Sigmoid colon (tissue), 7 donors: ENCODE measurements around the gene NOL4L. TPM values are rescaled to one million over a fixed set of nuclear protein-coding genes. Genes with fewer than 3 reads are reported as not detected.

Experiments
- DNase-seq: peaks from one replicate; pipeline ENCODE4 v3.0.0-alpha.2; 2019
- H3K27ac ChIP-seq, 4 donors: fragments of 200-600 bp; sonication (generic); one replicate each; pipeline ENCODE4 v1.5.1; 2016 to 2019; ENCODE audit warnings: mild to moderate bottlenecking in 1 of 4
- H3K27me3 ChIP-seq, 3 donors: fragments of 200-600 bp; sonication (generic); one replicate each; pipeline ENCODE4 v1.5.1; 2019; ENCODE audit warnings: mild to moderate bottlenecking in 1 of 3
- H3K36me3 ChIP-seq, 4 donors: fragments of 200-600 bp; sonication (generic); one replicate each; pipeline ENCODE4 v1.5.1; 2016 to 2019
- H3K4me1 ChIP-seq, 4 donors: fragments of 200-600 bp; sonication (generic); one replicate each; pipeline ENCODE4 v1.5.1; 2017 to 2019
- H3K4me3 ChIP-seq, 4 donors: fragments of 200-600 bp; sonication (generic); one replicate each; pipeline ENCODE4 v1.5.1; 2017 to 2019; ENCODE audit warnings: mild to moderate bottlenecking in 2 of 4, moderate library complexity in 1 of 4
- H3K9me3 ChIP-seq, 4 donors: fragments of 200-600 bp in 3 of 4; sonication (generic) in 3 of 4; one replicate each; pipeline versions ENCODE4 v1.5.1 to v1.6.1; 2013 to 2019
- EP300 ChIP-seq, 4 donors: sonication (generic); formaldehyde crosslinking; IDR thresholded peaks; one replicate each; pipeline ENCODE4 v1.6.1; 2017; ENCODE audit warnings: antibody characterized with exemption in 4 of 4
- POLR2A ChIP-seq, 2 donors: fragments of 450-650 bp; IDR thresholded peaks; one replicate each; pipeline ENCODE4 v1.6.1; 2016; ENCODE audit warnings: antibody characterized with exemption in 2 of 2, mild to moderate bottlenecking in 2 of 2, moderate library complexity in 2 of 2
- POLR2AphosphoS5 ChIP-seq, 4 donors: sonication (generic); formaldehyde crosslinking; IDR thresholded peaks; one replicate each; pipeline ENCODE4 v1.6.1; 2017; ENCODE audit warnings: antibody characterized with exemption in 4 of 4
- WGBS, 2 donors: extraction: QIAGEN DNeasy Blood & Tissue Kit; methylation state at CpG; one replicate each; pipeline ENCODE4 v1.1.7; 2013; 5-methylcytosine and 5-hydroxymethylcytosine counted together
- intact Hi-C: fragments of 100-400 bp; cut with DNase I; formaldehyde crosslinking; loops from one replicate; pipeline ENCODE4 v1.15.1; 2023
- polyA plus RNA-seq, 3 donors: library from polyadenylated mRNA; stranded (reverse); fragments of 200-250 nt; gene quantifications; one replicate each; pipeline ENCODE4 v1.2.3, GENCODE V29; 2013
- total RNA-seq, 4 donors: library from RNA; depleted of rRNA; stranded (reverse); fragments of >200 nt; gene quantifications; one replicate each; pipeline ENCODE4 v1.1.0, GENCODE V29; 2016
- TF ChIP-seq, protein P1 (sequence below), 4 experiments: fragments of 450-650 bp in 3 of 4; fragments of 200-600 bp in 1 of 4; IDR thresholded peaks; one replicate each; pipeline ENCODE4 v1.5.1; 2016 to 2019; ENCODE audit warnings: antibody characterized with exemption in 4 of 4, mild to moderate bottlenecking in 3 of 4, moderate library complexity in 2 of 4
- donor health status: healthy with polysubstance abuse.
- donor health status: Bipolar disorder and iron deficiency.
- donor health status: healthy.

Gene NOL4L
- total and polyA plus RNA-seq, 7 donors: 9.2 to 34.7 (median 16.8) TPM

DNA sequence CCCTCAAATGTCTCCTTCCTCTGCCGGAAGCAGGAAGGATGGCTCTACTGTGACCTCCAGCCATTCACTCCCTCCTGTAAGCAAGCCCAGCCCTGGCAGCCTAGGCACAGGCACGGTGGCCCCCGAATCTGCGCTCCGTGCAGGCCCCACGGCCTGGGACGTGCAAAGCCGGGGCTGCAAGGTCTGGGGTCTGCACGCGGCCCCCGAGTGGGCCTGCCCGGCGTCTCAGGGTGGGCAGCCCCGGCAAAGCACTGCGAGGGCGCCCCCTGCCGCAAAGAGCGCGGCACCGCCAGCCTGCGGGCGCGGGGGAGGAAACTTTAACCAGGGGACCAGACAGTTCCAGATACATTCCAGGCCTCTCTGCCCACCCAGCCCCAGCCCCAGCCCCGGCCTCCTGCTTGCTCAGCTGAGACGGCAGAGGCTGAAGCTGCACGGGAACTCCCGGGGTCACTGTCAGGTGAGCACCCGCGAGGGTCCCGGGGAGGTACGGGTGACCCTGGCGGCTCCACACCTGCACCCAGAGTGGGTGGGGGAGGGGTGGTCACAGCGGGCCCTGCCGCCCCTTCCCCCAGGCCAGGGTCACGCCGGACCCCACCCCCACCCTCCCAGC lies 128.2 kb downstream of the NOL4L start:
- peak overlapping the region in 3 of 4 donors; percentile 75 to 78 (median 78) for H3K27ac ChIP-seq
- H3K36me3 ChIP-seq: peaks cover 12 to 37% (median 21%) of the 10 kb centered on the region in 4 donors
- DNase-seq: no peak
- H3K9me3 ChIP-seq: no peaks in the 10 kb centered on the region
- H3K4me1 ChIP-seq: peaks cover 0 to 48% (median 39%) of the 10 kb centered on the region in 4 donors
- no peak for TF ChIP-seq POLR2A (IDR thresholded peaks at IDR 0.05)
- TF ChIP-seq, protein P1, sequence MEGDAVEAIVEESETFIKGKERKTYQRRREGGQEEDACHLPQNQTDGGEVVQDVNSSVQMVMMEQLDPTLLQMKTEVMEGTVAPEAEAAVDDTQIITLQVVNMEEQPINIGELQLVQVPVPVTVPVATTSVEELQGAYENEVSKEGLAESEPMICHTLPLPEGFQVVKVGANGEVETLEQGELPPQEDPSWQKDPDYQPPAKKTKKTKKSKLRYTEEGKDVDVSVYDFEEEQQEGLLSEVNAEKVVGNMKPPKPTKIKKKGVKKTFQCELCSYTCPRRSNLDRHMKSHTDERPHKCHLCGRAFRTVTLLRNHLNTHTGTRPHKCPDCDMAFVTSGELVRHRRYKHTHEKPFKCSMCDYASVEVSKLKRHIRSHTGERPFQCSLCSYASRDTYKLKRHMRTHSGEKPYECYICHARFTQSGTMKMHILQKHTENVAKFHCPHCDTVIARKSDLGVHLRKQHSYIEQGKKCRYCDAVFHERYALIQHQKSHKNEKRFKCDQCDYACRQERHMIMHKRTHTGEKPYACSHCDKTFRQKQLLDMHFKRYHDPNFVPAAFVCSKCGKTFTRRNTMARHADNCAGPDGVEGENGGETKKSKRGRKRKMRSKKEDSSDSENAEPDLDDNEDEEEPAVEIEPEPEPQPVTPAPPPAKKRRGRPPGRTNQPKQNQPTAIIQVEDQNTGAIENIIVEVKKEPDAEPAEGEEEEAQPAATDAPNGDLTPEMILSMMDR (IDR thresholded peaks at IDR 0.05): peak; percentile 52 to 91 (median 72)
- H3K27me3 ChIP-seq: no peaks in the 10 kb centered on the region
- intact Hi-C loops: no loop called here
- H3K4me3 ChIP-seq: peak overlapping the region; percentile 30 to 64 (median 56)
- 44 to 72% methylated on average over 36 of the region's 36 CpGs for WGBS, 2 donors

DNA sequence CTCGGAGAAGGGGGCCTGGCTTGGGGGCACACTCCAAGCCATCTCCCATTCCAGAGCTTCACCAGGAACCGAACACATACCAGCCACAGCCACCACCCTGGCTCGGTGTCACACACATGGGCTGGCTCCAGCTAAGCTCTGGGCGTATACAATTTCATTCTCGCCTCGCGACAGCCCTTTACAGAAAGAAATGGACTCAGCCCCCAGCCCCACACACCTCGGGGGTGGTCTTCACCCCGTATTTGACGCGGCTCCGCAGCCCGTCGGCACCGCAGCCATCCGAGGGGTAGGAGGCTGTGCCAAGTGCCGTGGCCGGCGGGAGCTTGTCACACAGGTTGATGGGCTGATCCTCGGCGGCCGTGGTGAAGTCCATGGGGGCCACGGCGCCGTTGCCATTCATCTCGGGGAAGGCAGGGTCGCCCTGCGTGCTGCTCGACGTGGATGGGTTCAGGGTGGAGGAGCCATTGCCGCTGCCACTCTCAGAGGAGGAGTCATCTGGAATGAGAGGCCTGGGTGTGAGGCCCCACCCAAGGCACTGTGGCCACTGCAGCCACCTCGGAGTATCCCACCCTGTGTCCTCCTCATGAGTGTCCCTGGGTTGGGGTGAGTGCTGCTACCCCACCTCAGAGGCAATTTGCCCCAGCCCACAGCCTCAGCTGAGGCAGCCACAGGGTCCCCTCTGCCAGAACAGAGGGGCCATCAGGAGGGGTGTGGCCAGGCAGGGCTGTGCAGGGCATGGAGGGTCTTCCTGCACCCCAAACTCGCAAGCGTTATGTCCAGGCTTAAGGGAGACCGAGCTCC lies 129.0 kb downstream of the NOL4L start:
- no peak for DNase-seq
- Histone ChIP-seq H3K36me3 (peaks cover 17 to 46% (median 29%) of the 10 kb centered on the region in 4 donors), H3K4me3 (peak overlapping the region in 1 of 4 donors; percentile 64), H3K27ac (peak overlapping the region in 3 of 4 donors; percentile 75 to 78 (median 78)), H3K4me1 (peaks cover 0 to 39% (median 35%) of the 10 kb centered on the region in 4 donors), H3K9me3 (no peaks in the 10 kb centered on the region), H3K27me3 (no peaks in the 10 kb centered on the region)
- TF ChIP-seq POLR2A (IDR thresholded peaks at IDR 0.05): no peak
- TF ChIP-seq POLR2AphosphoS5 (IDR thresholded peaks at IDR 0.05): no peak
- TF ChIP-seq EP300 (IDR thresholded peaks at IDR 0.05): no peak
- TF ChIP-seq, protein P1 (IDR thresholded peaks at IDR 0.05): no peak
- intact Hi-C loops: no loop called here
- 92 to 94% methylated on average over 35 of the region's 35 CpGs for WGBS, 2 donors

DNA sequence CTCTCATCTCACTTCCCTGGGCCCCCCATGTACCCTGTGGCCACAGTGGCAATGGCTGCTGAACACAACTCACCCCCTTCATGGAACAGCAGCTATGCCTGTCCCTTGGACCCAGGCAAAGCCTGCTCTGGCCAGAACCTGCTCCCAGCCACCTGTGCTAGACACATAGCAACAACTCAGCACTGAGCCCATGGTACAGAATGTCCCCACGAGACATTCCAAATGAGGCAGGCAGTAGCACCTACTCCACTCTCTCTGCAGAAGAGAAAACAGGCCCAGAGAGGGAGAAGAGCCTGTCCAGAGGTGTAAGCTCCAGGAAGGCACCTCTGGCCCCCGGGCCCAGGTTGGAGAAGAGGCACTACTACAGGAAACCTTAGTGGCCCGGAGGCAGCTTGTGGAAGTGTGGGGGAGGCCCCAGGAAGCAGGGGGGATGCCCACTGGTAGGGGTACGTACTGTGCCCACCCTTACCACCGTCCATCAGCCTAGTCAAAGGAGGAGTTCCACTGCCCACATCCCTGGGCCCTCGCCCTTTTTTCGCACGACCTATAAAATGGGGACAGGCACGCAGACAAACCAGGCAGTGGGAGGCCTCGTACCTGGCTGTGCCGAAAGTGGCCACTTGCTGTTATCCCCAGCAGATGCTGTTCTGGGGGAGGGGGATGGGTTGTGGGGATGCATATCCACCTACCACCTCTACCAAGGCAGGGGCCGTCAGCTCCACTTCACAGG lies 129.8 kb downstream of the NOL4L start:
- Histone ChIP-seq H3K27me3 (no peaks in the 10 kb centered on the region), H3K4me3 (no peak overlapping the region), H3K9me3 (no peaks in the 10 kb centered on the region), H3K36me3 (peaks cover 17 to 53% (median 32%) of the 10 kb centered on the region in 4 donors), H3K4me1 (peaks cover 0 to 44% (median 39%) of the 10 kb centered on the region in 4 donors), H3K27ac (no peak overlapping the region)
- intact Hi-C loops: no loop called here
- 85% methylated on average over 12 of the region's 12 CpGs for WGBS, 2 donors
- DNase-seq: peak; percentile 64
- TF ChIP-seq EP300 (IDR thresholded peaks at IDR 0.05) (no peak), POLR2A (IDR thresholded peaks at IDR 0.05) (no peak), POLR2AphosphoS5 (IDR thresholded peaks at IDR 0.05) (no peak)
- TF ChIP-seq, protein P1 (IDR thresholded peaks at IDR 0.05): no peak

DNA sequence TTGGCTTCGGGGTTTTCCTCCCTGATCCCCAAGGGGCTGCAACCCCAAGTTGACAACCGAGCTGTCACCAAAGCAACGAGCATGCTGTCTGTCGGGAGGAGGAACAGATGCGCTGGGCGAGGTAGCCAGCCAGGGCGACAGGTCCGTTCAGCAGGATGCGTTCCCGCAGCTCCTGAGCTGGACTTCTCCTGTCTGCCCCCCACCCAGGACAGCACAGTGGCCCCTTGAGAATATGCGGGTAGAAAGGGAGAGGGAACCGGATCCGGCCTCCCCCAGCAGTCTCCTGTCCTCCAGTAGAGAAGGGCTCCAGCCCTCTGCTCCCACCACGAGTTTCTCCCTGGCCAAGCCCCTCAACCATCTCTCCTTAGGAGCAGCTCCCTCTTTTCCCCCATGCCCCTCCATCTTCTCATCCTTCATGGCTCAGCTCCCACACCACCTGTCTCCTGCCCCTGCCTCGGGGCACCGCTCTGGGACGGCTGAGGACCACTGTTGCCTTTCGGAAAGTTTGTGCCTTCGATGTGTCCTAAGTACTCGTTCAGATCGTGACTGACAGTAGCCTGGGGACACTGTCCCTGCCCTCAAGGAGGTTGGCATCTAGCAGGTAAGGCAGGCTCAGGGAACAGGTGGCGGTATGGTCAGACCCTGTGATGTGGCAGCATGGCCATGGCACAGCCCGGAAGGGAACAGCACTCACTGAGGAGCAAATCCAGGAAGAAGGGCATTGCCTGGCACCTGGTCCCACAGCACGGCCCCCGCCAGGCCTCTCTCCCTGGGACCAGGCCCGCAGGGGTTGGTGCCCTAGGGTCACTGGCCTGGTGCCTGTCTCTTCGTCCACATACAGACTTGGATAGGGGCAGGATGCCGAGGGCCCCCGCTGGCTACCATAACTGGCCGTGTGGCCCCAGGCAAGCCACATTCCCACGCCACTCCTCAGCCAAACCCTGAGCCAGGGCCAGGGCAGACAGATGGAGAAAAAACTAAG lies 130.7 kb downstream of the NOL4L start:
- Histone ChIP-seq H3K9me3 (no peaks in the 10 kb centered on the region), H3K4me3 (no peak overlapping the region), H3K36me3 (peaks cover 17 to 62% (median 35%) of the 10 kb centered on the region in 4 donors), H3K4me1 (peaks cover 3 to 52% (median 45%) of the 10 kb centered on the region in 4 donors), H3K27ac (no peak overlapping the region), H3K27me3 (no peaks in the 10 kb centered on the region)
- peak; percentile 58 for DNase-seq
- TF ChIP-seq, protein P1 (IDR thresholded peaks at IDR 0.05): no peak
- no peak for TF ChIP-seq POLR2A (IDR thresholded peaks at IDR 0.05)
- TF ChIP-seq POLR2AphosphoS5 (IDR thresholded peaks at IDR 0.05): no peak
- TF ChIP-seq EP300 (IDR thresholded peaks at IDR 0.05): no peak
- intact Hi-C loops: no loop called here
- 89 to 90% methylated on average over 31 of the region's 31 CpGs for WGBS, 2 donors
